HG02678 (cell line): ENCODE measurements around the gene EPS8.
"Not testable (repeated sequence)": the region's sequence is repeated elsewhere in the genome, so short reads cannot be mapped to it uniquely, and the experiment has no call there.

Source experiments
- ATAC-seq: cut with Tn5 transposase; IDR thresholded peaks from one replicate; pipeline ENCODE4 v1.9.1; 2021; ENCODE audit warnings: mild to moderate bottlenecking, moderate library complexity; ENCODE audit not compliant: unreplicated experiment

The EPS8 gene

GRCh38 chr12:15762162-15762561 lies 27.0 kb downstream of the EPS8 start:
- not testable (repeated sequence) for ATAC-seq

GRCh38 chr12:15757553-15758255 lies 31.5 kb downstream of the EPS8 start:
- ATAC-seq: no peak

- no peak for ATAC-seq
Measured at GRCh38 chr12:15756822-15757221, 32.4 kb downstream of the EPS8 start.

- no peak for ATAC-seq
Measured at GRCh38 chr12:15754233-15754632, 35.0 kb downstream of the EPS8 start.

GRCh38 chr12:15752785-15753184 lies 36.4 kb downstream of the EPS8 start:
- ATAC-seq: no peak

- ATAC-seq: no peak
Measured at GRCh38 chr12:15751741-15752140, 37.4 kb downstream of the EPS8 start.

- no peak for ATAC-seq
Measured at GRCh38 chr12:15749937-15750336, 39.3 kb downstream of the EPS8 start.

- not testable (repeated sequence) for ATAC-seq
Measured at GRCh38 chr12:15741870-15742269, 47.3 kb downstream of the EPS8 start.

- ATAC-seq: no peak
Measured at GRCh38 chr12:15741082-15741481, 48.1 kb downstream of the EPS8 start.

- ATAC-seq: not testable (repeated sequence)
Measured at GRCh38 chr12:15740389-15740788, 48.8 kb downstream of the EPS8 start.

- no peak for ATAC-seq
Measured at GRCh38 chr12:15738438-15739015, 50.7 kb downstream of the EPS8 start.

GRCh38 chr12:15735837-15736615 lies 53.2 kb downstream of the EPS8 start:
- no peak for ATAC-seq

- ATAC-seq: peak; percentile 35
Measured at GRCh38 chr12:15733136-15733535, 56.1 kb downstream of the EPS8 start.

GRCh38 chr12:15732341-15733061 lies 56.7 kb downstream of the EPS8 start:
- ATAC-seq: peak; percentile 77

GRCh38 chr12:15731940-15732339 lies 57.2 kb downstream of the EPS8 start:
- ATAC-seq: peak; percentile 24

- ATAC-seq: no peak
Measured at GRCh38 chr12:15729097-15729496, 60.1 kb downstream of the EPS8 start.

GRCh38 chr12:15728118-15728598 lies 61.0 kb downstream of the EPS8 start:
- no peak for ATAC-seq

- no peak for ATAC-seq
Measured at GRCh38 chr12:15726878-15727150, 62.4 kb downstream of the EPS8 start.

GRCh38 chr12:15726027-15726877 lies 62.9 kb downstream of the EPS8 start:
- no peak for ATAC-seq

- no peak for ATAC-seq
Measured at GRCh38 chr12:15722951-15723350, 66.2 kb downstream of the EPS8 start.
